HG02571 (cell line): ENCODE measurements around the gene C1S.
"Not testable (repeated sequence)": the region's sequence is repeated elsewhere in the genome, so short reads cannot be mapped to it uniquely, and the experiment has no call there.

ENCODE experiments used
- ATAC-seq: cut with Tn5 transposase; IDR thresholded peaks from one replicate; pipeline ENCODE4 v1.9.1; 2021; ENCODE audit warnings: mild to moderate bottlenecking, moderate library complexity; ENCODE audit not compliant: unreplicated experiment

The C1S gene

GRCh38 chr12:7046383-7047105 is 14.0 kb upstream of the C1S start:
- no peak for ATAC-seq

DNA sequence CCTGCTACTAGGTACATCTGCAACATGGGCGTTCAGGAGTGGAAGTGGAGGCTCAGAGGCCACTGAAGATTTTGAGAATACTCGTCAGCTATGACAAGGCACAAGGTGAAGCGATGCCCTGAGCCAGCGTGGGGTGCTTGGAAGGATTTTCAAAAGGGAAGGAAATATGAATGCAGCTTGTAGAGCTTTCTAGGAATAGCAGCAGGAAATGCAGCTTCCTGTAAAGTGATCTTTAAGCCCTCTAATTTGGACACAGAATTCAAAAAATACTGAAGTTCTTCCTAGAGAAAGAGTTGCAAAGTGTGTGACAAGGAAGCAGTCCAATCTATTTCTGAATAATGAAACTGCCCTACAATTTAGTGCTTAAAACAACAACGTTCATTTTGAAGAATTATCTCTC is 13.2 kb upstream of the C1S start:
- no peak for ATAC-seq

- not testable (repeated sequence) for ATAC-seq
Measured at GRCh38 chr12:7049445-7049951, 11.0 kb upstream of the C1S start.

DNA sequence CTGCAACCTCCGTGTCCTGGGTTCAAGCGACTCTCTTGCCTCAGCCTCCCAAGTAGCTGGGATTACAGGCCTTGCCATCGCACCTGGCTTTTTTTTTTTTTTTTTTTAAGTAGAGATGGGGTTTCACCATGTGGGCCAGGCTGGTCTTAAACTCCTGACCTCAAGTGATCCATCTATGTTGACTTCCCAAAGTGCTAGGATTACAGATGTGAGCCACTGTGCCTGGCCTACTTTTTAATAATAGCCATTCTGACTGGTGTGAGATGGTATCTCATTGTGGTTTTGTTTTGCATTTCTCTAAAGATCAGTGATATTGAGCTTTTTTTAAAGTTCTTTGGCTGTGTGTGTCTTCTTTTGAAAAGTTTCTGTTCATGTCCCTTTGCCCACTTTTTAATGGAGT is 10.5 kb upstream of the C1S start:
- not testable (repeated sequence) for ATAC-seq

- no peak for ATAC-seq
Measured at GRCh38 chr12:7054925-7055324, 5.6 kb upstream of the C1S start.

- ATAC-seq = not testable (repeated sequence)
Measured at GRCh38 chr12:7055736-7056135, 4.8 kb upstream of the C1S start.

DNA sequence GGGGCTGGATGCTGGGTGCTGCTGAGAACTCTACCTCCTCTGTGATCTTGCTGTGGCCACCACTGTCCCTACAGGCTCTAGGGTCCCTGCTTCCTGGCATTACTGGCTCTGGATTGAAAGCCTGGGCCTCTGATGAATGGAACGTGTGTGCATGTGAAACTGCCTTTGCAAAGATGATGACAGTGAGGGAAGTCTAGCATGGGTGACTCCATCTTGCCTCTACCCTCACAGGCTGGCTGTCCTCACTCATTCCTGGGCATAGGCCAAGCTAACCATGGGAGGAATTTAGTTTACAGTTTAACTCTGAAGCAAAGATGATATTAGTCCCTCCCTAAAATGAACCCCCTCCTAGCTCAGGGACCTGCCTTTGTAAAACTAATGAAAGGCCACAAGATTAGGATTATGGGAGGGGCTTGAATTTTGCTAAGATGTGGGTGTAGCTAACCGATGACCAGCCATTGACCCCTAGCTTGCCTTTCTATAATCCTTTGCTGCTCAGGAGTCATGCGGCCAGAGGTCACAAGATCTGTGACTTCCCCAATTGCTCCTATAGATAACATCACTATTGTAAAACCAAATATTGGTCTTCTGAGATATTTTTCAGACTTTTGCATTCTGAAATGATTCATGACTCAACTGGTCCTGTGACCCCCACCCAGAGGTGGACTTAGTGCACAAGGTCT is 2.2 kb upstream of the C1S start:
- no peak for ATAC-seq

- ATAC-seq = no peak
Measured at GRCh38 chr12:7058850-7059395, 1.6 kb upstream of the C1S start.

- ATAC-seq = no peak
Measured at GRCh38 chr12:7059780-7060179, 738 bp upstream of the C1S start.

GRCh38 chr12:7061138-7061537 is 620 bp downstream of the C1S start:
- ATAC-seq = no peak

DNA sequence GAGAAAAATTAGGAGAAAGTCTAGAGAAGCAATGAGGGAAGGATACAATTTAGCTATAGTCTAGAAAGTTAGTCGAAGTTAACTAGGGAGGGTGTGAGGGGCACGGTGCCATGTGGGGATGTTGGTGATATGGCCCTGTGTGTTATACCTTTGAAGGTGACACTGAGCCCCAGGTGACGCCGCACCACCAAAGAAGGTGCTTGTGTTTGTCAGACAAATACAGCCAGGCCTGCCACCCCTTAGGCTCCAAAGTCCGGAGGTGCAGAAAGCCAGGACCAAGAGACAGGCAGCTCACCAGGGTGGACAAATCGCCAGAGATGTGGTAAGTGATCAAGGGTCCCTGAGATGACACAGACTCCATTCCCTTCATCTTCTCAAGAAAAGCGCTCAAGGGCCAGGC is 1.1 kb downstream of the C1S start:
- no peak for ATAC-seq

DNA sequence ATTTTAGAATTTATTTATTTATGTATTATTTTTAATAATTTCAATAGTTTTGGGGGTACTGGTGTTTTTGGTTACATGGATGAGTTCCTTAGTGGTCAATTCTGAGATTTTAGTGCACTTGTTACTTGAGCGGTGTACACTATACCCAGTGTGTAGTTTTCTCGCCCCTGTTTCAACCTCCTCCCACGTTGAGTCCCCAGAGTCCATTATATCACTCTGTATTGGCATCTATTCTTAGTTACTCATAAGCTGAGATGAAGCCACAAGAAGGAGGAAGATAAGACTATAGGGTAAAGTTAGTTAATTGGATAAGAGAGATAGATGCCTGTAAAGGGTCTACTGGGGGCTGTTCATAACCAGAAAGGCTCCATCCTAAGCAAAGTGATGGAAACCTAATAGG is 4.0 kb downstream of the C1S start:
- no peak for ATAC-seq

DNA sequence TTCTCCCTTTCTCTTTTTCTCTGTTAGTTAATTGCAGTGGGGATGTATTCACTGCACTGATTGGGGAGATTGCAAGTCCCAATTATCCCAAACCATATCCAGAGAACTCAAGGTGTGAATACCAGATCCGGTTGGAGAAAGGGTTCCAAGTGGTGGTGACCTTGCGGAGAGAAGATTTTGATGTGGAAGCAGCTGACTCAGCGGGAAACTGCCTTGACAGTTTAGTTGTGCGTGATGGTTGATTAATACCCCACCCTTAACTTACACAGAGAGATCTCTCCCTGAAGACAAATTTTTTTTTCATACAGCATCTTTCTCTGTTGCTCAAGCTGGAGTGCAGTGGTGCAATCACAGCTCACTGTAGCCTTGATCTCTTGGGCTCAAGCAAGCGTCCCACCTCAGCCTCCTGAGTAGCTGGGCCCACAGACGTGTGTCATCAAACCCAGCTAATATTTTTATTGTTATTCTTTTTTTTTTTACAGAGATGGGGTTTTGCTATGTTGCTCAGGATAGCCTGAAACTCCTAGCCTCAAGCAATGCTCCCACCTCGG is 4.6 kb downstream of the C1S start:
- ATAC-seq = no peak

- no peak for ATAC-seq
Measured at GRCh38 chr12:7066596-7066995, 6.1 kb downstream of the C1S start.

- no peak for ATAC-seq
Measured at GRCh38 chr12:7067096-7067495, 6.6 kb downstream of the C1S start.

DNA sequence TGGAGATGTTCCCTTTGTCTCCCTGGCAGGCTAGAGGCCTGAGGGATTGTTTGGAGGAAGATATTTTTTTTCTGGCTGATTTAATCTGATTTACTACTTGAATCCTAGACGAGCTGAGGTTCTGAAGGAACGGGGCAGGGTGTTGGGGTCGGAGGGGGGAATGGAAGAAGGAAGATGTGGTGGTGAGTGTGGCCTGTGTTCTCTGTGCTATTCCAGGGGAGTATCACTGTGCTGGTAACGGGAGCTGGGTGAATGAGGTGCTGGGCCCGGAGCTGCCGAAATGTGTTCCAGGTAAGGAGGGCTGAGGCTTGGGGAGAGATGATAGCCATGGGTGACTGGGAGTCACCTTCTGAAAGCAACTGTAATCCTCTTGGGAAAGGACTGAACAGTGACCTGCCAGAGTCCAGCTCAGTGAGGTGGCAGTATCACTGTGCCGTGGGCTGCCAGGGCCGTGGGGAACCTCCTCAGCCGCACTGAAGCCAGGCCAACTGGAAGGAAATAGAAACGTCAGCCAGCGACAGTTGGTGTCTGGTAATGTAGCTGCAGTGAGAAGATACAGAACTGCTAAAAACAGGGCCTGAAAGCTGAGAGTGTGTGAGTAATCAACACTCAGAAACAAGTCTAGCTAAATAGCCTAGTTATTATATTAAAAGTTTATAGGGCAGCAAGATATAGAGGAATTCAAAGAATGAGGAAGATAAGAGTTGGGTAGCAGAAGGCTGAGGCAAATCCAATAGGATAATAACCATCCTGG is 7.9 kb downstream of the C1S start:
- no peak for ATAC-seq

- ATAC-seq = no peak
Measured at GRCh38 chr12:7068994-7069346, 8.5 kb downstream of the C1S start.

GRCh38 chr12:7069386-7069785 is 8.9 kb downstream of the C1S start:
- ATAC-seq = no peak

DNA sequence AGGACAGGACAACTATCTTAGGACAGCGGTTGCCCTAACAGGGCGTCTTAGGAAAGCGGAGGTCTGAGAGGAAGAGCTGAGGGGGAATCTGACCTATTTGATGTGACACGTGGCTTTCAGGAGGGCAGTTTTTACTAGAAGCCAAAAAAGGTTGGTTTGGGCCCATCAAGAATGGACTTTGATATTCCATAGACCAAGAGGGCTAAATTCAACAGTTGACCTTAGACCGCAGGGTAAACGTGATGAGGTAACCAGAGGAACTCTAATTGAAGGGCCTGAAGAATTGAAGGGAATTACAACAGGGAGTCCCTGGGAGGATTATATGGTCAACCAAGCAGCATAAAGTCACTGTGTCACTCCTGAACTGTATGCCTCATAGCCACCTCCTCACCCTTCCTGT is 11.5 kb downstream of the C1S start:
- ATAC-seq = no peak

- no peak for ATAC-seq
Measured at GRCh38 chr12:7072554-7072953, 12.0 kb downstream of the C1S start.

DNA sequence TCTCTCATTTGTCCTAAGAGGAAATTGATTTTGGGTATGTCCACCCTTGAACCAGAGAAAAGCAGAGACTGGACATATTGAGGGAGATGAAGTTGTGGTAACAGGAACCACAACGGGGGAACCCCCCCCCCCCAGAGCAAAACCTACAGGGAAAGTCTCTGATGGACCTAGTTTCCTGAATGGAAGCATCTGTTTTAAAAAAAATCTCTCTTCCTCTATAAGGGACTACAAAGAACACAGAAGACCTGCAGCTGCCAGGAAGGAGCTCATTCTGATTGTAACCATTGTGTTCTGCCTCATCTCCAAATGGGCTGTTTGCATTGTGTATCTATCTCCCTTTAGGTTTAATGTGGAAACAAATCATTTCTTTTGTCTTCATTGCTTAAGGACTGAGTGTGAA is 13.4 kb downstream of the C1S start:
- ATAC-seq = no peak
